HG03460 (cell line): ENCODE data around the gene TRABD2B.

Source experiments
- ATAC-seq: cut with Tn5 transposase; IDR thresholded peaks from one replicate; pipeline ENCODE4 v1.9.1; 2021; ENCODE audit not compliant: unreplicated experiment

The TRABD2B gene

DNA sequence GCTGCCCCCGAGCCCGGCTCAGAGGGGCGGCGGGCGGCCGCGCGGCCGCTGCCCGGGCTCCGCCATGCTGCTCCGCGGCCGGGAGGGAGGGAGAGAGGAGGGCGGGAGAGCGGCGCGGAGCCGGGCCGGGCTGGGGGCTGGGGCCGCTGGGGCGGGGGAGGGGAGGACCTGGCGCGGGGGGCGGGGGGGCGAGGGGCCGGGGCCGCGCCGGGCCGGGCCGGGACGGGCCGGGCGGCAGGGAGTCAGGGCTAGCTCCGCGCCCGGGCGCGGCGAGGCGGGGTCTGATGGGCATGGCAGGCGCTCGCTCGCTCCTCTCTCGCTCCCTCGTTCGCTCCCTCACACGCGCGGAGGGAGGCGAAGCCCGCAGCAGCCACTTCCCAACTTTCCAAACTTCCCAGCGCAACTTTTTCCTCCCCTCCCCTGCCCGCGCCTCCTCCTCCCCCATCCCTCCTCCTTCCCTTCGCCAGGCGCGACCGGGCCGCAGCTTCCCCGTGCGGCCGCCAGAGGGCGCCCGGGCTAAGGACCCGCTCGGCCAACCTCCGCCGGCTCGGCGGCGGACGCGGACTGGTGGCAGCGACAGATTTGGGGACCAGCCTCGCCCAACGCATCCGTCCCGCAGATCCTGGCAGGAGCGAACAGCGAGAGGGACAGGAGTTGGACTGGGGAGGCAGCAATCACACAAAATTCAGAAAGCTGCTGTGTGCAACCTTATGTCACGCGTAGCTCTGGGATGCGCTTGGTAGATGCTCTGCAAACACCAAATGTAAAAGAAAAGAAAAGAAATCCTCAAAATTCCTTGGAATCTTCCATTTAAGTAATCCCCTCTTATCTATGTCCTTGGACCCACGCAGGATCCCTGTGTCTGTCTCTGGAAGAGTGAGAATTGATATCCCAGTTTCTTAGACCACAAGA, at the start of gene TRABD2B:
Gene TRABD2B, minus strand, starts transcription at position 97 of the 912 bp plus-strand sequence.
- ATAC-seq, result peak; percentile 77

DNA sequence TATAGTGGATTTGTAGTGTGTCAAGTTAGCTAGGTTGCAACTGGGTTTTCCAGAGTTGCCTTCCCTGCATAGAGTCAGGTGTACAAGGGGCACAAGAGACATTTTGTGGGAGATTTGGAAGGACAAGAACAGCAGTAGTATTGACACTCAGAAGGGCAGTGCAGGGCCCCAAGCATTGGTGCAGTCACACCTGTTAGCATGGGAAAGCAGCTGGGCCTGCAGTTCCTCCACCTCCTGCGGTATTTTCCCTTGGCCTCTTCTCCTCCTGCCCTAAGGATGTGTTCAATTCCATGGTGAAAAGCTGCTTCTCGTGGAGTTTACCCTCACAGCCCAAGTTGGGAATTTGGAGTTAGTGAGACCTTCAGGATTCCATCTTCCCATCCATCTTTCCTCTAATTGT, 47.1 kb upstream of the TRABD2B start:
- no peak for ATAC-seq

DNA sequence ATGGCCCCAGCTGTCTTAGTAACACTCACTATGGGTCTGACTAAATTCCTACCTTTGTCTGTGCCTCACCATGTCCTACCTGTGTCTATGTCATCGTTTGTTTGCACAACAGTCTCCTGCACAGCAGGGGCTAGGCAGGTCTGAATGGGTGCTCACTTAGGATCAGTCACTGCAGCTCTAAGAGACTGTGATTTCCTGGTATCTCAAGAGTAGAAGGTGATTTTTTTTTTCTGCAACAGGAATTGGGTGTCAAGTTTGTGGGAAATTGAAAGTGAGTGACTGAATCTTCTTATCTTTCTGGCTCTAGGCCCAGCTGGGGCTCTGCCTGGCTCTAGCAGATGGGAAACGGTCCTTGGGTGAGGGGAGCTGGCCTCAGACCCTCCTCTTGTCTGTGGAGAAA, 46.4 kb upstream of the TRABD2B start:
- no peak for ATAC-seq

DNA sequence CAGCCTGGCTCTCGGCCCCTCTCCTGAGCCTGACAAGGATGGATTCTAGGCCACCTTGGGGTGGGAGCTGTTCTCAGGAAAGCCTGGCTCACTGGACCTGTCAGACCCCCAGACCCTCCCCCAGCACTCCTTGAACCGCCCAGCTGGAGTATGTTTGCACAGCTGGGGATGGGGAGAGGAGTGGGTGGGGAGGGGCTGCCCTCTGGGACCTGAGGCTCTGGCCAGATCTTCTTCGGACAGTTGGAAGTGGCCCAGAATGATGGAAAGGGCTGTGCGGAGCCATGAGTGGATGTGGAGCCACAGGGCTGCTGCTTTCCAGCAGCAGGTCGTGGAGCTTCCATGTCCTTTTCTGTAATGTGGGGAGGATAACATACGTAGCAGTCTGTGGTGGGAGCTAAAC, 43.0 kb upstream of the TRABD2B start:
- ATAC-seq, result no peak

DNA sequence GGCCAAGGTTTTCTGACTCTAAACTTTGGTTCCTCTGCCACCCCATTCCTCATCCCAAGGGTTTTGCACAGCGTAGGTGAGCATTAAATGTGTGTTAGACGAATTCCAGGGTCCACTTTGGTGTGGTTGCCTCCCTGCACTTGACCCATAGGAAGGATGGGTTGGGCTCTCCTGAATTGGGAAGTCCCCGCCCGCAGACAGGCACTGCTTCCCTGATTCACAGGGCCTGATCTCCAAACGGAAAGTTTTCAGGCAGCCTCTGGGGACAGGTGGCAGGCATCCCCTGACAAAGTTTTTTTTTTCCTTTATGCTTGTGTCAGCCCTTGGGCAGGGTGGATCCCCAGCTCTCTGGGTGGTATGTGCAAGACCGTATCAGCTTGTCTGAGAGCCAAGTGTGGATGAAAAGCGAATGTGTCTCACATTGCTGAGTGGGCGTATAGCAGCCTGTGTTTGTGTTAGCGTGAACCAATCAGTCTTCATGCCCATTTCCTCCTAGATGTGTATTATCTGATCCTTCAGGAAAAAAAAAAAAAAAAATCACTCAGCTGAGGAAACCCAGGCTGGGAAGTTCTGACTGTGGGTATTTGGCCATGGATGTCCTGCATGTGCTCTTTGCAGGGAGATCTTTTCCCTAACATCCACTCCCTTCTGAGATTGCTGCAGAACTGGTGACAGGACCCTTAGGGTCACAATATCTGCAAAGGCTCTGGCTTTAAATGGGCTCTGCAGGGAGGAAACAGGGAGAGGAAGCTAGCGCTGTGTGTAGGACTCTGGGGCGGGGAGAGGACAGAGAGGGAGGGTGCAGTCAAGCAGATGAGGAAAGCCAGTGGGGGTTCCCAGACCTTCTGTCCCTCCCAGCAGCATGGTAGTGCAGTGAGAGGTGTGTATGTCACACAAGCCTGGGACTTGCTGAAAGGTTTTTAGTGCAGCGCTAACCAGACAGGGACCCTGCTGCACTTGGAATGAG, 42.2 kb upstream of the TRABD2B start:
- ATAC-seq, result no peak

DNA sequence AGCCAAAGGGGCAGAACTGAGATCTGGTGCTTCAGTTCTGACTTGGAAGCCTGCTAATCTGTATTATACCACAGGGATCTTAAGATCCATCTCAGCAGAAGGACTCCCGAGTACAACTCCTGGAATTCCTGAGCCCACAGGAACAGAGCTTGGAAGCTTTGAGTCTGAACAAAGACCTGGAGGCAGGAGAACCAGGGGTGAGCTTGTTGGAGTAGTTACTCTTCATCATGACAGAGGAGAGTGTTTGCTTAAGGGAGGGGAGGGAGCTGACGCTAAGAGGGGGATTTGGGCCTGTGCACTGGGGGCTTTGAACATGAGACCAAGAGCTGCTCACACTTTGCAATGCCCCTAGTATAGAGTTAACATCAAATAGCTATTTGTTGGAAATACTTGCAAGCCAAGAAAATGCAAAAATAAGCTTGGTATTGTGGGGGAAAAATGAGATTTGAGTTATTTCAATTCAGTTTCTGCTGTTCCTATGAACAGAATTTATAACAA, 41.1 kb upstream of the TRABD2B start:
- ATAC-seq, result no peak

DNA sequence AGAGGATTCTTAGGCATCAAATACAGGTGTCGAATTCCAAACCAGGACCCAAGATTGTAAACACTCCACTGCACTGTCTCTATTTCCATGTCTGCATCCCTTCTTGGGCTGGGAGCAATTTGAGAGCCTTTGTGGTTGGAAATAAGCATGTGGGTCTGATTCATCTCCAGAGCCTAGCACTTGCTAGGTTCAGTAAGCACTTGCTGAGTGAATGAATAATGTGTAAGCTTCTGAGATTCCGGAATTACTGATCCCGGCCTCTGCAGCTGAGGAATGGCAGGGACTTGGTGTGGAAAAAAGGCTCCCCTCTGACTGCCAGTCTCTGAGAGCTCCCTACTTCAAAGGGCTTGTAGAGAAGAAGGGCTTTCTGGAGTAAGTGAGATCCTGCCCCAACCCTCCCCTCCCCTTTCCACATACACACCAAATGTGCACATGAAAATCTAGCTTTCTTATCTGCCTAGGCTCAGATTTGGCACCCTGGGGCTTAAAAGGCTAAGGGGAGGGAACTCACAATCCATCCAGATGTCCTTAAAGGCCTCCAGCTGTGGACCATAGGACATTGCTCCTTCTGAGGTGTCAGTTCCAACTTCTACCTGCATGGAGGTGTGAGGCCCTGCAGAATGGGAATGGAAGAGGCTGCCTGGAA, 39.6 kb upstream of the TRABD2B start:
- ATAC-seq, result no peak

DNA sequence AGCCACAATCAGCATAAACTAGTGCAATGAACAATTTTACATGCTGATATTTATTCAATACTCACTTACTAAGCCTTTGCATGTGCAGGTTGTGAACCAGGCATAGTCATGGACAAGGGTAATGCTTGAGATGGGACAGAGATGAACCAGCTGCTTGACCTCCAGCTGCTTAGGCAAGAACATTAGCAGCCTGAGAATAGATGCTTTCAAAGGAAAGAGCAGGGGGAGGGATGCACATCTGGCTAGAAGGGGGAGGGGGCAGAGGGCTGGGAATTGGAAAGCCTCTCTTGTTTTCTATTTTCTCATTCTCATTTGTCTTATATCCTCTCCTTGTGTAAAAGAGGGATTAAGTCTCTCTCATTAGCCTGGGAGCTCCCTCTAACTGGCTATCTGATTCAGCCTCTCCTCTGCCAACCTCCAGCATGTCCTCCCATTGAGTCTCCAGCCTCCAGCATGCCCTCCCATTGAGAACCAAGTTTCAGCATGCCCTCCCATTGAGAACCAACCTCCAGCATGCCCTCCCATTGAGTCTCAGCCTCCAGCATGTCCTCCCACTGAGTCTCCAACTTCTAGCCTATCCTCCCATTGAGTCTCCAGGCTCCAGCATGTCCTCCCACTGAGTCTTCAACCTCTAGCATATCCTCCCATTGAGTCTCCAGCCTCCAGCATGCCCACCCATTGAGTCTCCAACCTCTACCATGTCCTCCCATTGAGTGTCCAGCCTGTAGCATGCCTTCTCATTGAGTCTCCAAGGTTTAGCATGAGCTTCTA, 38.4 kb upstream of the TRABD2B start:
- ATAC-seq, result no peak

DNA sequence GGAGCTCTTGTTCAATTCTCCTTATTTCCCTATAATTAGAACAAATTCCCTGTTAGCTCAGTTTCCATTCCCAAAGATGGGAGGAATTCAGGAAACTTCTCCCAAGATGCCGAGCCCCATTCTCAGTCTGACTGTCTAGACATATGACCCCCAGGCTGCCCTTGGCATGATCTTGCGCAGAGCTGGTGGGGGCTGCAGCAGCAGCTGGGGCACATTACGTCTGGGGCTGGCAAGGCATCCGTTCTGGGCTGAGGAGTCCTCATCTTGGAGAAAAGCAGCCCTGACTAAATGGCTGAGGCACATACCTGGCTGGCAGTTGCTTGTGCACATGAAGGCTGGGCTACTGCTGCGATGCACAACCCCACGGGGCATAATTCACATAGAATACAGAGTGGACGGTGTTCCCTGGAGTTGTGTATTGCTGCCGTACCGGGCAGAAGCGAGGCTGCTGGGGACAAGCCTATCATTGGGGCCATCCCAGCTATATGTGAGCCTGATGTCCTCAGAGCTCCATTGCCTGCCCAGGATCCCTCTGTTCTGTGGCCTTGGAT, 36.4 kb upstream of the TRABD2B start:
- no peak for ATAC-seq

DNA sequence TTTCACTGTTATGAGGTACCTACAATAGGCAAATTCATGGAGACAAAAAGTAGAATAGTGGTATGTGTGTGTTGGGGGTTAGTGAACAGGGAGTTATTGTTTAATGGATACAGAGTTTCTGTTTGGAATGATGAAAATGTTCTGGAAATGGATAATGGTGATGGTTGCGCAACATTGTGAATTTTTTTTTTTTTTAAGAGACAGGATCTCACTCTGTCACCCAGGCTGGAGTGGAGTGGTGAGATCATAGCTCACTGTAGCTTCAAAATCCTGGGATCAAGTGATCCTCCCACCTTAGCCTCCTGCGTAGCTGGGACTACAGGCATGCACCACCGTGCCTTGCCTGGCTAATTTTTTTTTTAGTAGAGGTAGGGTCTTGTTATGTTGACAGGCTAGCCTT, 34.5 kb upstream of the TRABD2B start:
- no peak for ATAC-seq

DNA sequence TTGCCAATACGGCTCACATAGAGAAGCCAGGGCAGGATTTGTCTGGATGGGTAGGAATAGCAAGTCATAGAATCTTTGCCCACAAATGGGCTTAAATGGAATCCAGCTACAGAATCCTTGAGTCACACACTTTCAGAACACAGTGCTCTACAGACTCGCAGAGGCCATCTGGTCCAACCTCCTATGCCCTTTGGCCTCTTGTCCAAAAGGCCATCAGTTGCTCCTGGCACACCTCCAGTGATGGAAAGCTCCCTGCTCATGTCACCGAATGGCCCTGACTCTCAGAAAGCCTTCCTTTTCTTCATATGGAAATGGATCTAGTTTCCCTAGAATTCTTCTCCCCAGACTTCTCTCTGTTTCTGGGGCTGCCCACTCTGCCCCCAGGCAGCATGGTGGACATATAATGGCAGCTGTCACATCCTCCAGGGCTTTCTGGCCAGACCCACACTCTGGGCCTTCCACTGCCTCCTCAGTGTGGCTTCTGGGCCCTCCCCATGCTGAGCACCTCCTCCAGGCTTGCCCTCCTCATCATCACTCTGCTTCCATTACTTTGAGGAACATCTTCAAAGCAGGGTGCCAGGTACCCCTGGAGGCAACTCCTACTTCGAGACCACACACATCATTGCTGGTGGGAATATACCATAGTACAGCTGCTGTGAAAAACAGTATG, 33.6 kb upstream of the TRABD2B start:
- ATAC-seq, result no peak

DNA sequence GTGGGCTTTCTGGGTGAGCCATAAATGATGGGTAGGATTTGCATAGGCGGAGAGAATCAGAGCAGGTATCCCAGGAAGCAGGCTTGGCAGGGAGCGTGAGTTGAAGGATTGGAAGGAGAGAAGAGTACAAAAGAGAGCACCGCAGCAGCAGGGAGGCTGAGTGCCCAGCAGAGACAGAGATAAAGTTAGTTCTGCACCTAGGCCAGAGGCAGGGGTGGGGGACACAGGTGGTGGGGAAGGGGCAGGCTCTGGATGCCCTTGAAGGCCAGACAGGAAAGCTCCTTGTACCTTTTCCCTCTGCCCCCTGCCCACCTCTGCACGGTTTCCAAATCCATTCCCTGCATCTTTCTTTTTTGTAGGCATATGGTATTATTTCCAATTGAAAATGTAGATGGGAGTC, 33.0 kb upstream of the TRABD2B start:
- ATAC-seq, result no peak

DNA sequence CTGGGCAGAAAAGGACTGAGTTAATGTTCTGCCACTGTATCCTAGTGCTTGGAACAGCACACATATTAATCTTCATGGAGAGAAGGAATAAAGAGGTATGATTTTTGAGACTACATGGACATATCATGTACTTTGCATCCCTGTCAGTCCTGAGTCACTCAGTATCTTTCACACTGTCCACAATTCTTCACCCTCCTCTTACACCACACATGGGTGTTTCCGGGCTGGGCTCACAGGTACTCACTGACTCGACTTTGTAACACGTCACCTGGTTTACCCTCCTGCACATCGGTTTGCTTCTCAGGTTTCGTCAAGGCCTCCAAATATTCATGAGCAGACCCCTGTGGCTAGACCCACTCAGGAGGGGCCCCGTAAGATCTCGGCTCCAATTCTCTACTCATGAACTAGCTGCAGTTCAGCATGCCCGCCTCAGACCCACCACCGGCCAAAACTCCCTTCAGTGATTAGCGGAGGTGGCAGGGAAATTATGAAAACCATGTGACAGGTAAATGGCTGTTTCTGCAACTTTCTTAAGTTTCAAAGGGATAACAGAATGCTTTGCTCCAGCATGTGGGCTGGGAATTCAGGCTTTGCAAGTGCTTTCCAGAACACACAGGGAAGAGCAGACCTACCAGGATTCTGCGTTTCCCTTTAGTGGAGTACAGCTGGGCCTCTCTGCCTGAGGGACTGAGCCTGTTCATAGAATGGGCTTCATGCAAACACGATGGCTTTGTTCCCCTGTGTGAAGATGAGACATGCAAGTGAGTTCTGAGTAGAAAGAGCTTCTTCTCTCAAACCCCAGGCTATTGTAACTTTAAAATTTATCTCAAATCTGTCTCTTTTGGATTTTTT, 31.3 kb upstream of the TRABD2B start:
- no peak for ATAC-seq

DNA sequence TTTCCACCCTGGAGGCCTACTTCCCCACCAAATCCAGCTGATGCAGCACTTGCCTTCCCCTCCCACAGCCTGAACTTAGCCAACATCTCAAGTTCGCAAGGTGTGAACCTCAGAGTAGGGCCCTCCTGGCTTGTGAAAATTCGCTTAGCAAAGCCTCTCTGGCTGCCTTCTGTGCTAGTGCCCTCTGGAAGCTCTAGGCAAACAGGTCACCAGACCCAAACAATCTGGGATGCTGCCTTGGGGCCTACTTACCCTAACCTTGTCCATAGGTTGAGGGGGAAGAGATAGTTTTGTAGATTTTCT, 30.3 kb upstream of the TRABD2B start:
- ATAC-seq, result no peak

DNA sequence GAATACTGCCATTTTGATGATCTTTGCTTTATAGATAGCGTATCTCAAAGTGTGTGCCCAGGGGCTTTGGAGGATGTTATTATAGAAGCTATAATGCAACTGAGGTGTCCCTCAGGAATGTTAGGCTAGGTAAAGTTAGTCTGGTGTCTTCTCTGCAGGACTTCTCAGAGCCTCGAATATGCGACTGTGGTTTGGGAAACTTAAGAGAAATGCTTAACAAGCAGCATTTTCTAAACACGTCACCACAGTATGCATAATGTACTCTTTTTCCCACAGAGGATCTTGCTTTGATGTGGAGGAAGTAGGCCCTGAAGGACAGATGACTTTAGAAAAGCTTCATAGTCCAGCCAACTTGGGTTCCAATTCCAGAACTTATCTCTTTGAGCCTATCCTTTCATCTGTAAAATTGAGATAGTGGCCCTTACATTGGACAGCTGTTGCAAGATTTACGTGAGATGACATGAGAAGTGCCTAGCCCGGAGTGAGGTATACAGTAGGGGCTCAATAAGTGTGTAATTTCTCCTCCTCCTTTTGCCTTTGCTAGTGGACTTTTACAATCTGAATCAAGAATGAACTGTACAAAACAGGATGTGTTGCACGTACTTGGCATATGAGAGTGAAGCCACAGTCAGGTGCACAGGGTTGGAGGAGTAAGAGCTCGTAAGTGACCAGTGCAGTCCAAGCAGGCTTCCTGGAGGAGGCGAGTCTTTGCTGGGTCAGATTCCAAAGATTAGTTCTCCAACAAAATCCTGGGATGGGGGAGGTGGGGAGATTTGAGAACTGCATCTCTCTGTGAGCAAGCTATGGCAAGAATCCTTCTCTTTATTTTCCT, 29.7 kb upstream of the TRABD2B start:
- ATAC-seq, result no peak

DNA sequence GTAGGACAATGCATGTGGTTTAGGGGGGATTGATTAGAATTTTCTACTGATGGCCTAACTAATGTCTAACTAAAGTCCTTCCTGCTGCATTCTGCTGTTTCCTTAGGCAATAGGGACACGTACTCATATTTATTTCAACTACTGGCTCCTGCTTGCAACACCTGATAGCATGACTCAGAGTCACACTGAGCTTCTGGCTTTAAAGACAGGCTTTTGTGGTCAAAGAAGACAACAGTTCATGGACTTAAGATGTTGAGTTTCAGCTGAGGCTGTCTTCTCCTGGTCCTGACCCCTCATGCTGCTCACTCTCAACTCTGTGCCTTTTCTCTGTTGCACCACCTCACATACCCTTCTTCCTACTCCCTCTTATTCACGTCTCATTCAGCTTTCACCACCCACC, 29.1 kb upstream of the TRABD2B start:
- ATAC-seq, result no peak

DNA sequence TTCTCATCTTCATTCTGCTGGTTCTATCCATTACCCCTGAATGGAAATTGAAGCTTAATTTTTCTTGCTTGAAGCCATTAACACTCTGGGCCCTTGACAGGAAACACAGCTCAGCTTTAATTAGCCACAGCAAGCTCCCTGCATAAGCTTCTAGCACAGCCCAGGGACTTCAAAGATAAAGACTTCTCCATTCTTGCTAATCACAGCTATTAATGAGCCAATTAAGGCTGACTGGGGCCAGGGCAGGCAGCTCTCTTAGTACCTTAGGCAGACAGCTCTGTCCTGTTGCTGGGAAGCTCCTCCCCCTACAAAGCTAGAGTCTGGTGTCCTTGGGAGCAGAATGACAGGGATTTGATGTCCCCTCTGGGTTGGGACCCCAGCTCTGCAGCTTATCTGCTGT, 27.9 kb upstream of the TRABD2B start:
- ATAC-seq, result no peak

DNA sequence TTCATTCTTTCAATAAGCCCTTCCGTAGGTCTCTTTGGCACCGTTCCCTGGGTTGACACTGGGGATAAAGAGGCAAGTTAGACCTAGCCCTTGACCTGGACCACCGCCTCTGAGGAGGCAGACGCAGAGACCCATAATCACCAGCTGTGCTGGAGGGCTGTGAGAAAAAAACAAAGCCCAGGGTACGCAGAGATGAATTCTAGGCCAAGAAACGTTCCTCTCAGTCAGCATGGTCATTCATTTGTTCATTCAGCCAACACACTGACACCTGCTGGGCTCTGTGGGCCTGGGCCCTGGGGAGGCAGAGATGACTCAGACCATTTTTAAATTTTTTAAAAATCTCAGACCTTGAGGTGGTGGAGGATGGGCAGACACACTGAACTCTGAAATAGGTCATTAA, 26.3 kb upstream of the TRABD2B start:
- no peak for ATAC-seq
